A673 (cell line): ENCODE data around the gene PHLDA3.

Source experiments
- EZH2 ChIP-seq: fragments of 200-600 bp; sonication (generic); IDR thresholded peaks from 2 replicates; pipeline ENCODE4 v1.6.1; 2017; ENCODE audit warnings: borderline replicate concordance, low read depth, mild to moderate bottlenecking, mixed read lengths, antibody characterized with exemption, low read length; ENCODE audit not compliant: poor library complexity, severe bottlenecking
- TF ChIP-seq, protein P1 (sequence below): fragments of 300-800, 200-600 bp; sonication (generic); conservative IDR thresholded peaks from 2 replicates; pipeline ENCODE4 v1.5.1; 2017; ENCODE audit warnings: low read depth, mild to moderate bottlenecking, antibody characterized with exemption, low read length, moderate library complexity, mixed read lengths

DNA sequence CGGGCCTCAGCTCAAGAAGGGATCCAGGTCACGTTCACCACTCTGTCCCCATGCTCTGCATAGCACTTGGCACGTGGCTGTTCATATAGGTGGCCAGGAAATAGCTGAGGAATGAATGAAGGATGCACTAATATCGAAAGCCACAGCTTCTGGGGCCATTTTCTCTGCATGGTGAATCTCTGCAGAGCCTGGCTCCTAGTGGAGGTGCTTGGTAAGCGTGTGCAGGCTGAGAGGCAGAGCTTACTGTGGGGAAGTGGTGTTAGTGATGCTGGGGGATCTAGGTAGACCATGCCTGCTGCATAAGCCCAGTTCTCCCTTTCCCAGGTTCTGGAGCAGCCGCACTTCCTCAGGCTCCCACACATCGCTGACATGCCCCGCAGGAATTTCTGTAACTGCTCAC lies 29.6 kb upstream of the PHLDA3 start:
- TF ChIP-seq, protein P1, sequence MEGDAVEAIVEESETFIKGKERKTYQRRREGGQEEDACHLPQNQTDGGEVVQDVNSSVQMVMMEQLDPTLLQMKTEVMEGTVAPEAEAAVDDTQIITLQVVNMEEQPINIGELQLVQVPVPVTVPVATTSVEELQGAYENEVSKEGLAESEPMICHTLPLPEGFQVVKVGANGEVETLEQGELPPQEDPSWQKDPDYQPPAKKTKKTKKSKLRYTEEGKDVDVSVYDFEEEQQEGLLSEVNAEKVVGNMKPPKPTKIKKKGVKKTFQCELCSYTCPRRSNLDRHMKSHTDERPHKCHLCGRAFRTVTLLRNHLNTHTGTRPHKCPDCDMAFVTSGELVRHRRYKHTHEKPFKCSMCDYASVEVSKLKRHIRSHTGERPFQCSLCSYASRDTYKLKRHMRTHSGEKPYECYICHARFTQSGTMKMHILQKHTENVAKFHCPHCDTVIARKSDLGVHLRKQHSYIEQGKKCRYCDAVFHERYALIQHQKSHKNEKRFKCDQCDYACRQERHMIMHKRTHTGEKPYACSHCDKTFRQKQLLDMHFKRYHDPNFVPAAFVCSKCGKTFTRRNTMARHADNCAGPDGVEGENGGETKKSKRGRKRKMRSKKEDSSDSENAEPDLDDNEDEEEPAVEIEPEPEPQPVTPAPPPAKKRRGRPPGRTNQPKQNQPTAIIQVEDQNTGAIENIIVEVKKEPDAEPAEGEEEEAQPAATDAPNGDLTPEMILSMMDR, result no peak
- no peak for TF ChIP-seq EZH2
